Hematopoietic multipotent progenitor cell treated with erythropoietin and hydrocortisone succinate and interleukin-3 and kit ligand, for 17 days (in vitro differentiated cells): ENCODE results near the gene KIF14.
A peak's percentile ranks its signal among the peaks of the same experiment; 100 is the strongest.

Experiments
- DNase-seq: peaks from one replicate; pipeline ENCODE4 v3.0.0-alpha.2; 2015; ENCODE audit warnings: low spot score

The KIF14 gene

DNA sequence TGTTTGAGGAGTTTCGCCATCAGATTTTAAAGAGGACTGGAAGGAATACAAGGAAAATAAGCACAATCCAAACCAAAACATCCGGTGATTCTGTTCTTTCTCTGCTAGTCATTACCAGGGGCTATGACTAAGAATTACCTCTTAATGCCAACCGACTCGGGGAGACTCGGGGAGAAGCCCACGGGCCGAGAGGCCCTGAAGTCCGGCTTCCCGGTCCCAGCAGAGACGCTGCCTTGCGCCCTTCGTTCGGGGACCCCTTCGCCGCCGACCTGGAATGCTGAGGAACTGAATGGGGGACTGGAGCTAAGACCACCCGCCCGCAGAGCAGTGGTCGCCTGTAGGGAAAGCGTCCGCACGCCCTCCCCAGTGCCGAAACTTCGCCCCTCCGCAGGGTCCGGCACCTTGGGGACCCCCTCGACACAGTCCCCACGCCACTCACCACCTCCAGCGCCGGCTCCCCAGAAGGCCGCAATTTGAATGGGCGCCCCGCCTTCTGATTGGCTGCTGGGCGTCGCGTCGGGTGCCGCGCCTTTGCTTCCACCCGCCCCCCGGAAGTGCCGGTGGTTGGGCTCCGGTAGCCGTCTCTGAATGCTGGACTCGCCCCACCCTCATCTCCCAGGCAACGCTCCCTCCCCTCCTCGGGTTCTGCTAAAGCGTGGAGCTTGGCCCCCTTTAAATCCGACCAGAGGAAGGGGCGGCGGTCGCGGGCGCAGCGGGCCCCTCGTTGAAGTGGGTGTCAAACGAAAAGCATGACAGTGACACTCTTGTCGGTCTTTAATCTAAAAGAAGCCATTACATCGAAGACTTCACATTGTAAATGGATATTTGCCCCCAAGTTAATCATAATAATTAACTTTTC is at the start of gene KIF14:
KIF14 (minus strand) TSS at position 479 of the 859 bp plus-strand sequence. CDS start 2,028 bp downstream, outside the sequence.
- peak; percentile 92 for DNase-seq

DNA sequence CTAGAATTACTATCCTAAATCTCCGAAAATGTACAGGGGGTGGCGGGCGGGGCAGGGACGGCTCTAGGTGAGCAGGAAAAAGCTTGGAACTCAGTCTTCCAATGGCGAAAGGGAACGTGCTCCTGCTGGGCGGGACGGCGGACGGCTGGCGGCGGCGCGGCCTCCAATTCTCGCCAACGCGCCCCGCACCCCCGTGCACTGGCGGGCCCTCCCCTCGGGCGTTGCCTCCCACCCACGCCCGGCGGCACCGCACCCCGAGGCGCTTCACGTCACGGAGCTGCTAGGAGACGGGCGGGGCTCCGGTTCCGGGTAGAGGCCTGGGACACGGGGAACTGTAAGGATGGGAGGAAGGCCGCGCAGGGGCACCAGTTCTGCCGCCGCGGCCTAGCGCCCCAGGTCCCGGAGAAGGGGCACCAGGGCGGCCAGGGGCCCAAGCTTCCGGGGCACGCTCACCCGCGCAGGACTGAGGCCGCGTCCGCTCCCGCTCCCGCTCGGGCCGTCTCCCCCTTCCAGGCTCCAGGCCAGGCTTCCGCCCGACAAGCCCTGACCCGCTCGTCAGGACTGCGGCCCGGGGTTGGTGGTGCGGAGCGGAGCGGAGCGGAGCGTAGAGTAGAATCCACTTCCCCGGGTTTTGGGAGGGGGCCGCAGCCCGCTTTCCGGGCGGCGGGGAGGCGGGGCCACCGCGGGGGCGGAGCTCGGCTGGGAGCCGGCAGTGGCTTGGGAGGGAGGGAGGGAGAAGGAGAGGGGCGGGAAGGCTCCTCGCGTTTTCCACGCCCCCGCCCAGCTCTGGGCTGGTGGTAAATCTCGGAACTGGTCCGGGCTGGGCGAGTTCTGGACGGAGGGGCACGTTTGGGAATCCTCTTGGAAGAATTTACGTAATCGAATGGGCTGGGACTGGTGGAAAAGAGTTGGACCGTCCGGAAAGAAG is 49.0 kb upstream of the KIF14 start, which contains the start of gene DDX59:
DDX59 (minus strand) TSS at position 594 of the 928 bp plus-strand sequence. CDS start 3,167 bp downstream, outside the sequence.
- peak; percentile 91 for DNase-seq

GRCh38 chr1:200668514-200669313 is 48.2 kb upstream of the KIF14 start:
- DNase-seq = no peak

DNA sequence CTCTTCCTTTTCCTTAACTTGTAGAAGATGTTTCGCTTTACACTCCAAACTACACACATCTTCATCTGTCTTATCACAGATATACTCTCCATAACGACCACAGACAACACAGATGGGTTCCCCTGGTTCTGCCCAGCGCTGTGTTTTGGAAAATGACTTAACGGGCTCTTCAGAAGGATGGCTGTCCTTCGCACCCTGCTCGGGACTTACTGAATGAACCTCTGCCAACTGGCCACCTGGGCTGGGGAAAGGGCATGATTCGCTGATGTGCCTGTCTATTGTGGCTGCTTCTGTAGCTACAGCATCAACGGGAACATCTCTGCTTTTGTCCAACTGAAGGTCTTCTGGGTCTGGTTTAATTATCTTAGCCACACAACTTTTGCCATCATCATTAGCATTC is 45.8 kb upstream of the KIF14 start:
- DNase-seq = no peak

- no peak for DNase-seq
These were observed 45.3 kb upstream of the KIF14 start for GRCh38 chr1:200665861-200666260.

GRCh38 chr1:200660719-200661118 is 40.2 kb upstream of the KIF14 start:
- DNase-seq = no peak

DNA sequence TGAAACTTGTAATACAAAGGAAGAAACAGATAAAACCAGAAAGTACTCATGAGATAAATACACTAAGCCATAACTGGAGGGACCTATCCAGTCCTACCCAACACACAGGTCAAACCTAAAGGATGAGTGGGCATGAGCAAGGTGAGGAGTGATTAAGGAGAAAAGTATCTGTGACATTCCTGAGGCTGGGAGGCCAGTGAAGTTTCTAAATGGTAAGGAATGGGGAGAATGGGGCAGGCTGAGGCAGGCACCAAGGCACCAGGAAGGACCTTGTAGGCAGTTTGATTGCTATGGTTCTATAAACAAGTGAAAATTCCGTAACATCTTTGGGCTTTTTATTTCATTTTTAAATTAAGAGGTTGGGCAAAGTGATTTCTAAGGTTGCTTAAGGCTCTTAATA is 38.7 kb upstream of the KIF14 start:
- DNase-seq = no peak

DNA sequence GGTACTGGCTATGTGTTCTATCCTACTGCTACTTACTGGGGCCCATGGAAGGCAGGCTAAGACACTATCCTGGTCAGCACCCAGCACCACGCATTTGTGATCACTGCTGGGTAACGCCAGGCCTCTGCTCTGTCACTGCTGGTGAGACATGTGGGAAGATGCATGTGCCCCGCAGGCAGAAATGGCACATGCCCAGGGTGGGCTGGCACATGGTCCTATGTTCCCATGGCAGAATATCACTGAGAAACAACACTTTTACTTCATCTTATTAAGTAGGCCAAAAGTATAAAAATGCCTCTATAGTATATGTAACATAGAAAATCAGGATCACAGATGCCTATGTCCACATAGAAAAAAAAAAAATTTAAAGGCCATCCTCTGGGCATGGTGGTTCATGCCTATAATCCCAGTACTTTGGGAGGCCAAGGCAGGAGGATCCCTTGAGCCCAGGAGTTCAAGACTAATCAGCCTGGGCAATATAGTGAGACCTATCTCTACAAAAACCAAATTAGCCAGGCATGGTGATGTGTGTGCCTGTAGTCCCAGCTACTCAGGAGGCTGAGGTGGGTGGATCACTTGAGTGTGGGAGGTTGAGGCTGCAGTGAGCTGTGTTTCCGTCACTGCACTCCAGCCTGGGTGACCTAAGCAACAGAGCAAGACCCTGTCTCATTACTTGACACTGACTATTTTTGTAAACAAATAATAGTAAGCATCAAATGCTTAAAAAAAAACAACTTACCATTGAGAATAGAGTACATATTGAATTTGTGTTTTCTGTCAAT is 37.7 kb upstream of the KIF14 start:
- no peak for DNase-seq

GRCh38 chr1:200654660-200655059 is 34.1 kb upstream of the KIF14 start:
- no peak for DNase-seq

GRCh38 chr1:200653022-200653462 is 32.5 kb upstream of the KIF14 start:
- DNase-seq = no peak

DNA sequence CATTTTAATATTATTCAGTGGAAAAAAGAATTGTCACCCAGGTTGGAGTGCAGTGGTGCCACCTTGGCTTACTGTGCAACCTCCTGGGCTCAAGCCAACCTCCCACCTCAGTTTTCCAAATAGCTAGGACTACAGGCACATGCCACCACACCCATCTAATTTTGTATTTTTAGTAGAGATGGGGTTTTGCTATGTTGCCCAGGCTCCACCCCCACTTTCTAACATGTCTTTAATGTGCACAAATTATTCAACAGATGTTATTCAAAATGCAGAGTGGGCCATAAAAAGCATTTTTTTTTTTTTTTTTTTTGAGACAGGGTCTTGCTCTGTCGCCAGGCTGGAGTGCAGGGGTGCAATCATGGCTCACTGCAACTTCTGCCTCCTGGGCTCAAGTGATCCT is 31.8 kb upstream of the KIF14 start:
- no peak for DNase-seq

DNA sequence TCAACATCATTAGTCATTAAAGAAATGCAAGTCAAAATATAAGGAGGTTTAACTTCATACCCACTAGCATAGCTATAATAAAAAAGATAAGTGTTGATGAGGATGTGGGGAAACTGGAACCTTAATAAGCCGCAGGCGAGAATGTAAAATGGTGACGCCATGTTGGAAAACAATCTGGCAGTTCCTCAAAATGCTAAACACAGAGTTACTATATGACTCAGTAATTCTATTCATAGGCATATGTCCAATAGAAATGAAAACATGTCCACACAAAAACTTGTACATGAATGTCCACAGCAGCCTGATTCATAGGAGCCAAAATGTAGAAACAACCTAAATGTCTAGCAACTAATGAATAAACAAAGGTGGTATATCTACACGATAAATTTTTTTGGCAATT is 26.0 kb upstream of the KIF14 start:
- DNase-seq = no peak

DNA sequence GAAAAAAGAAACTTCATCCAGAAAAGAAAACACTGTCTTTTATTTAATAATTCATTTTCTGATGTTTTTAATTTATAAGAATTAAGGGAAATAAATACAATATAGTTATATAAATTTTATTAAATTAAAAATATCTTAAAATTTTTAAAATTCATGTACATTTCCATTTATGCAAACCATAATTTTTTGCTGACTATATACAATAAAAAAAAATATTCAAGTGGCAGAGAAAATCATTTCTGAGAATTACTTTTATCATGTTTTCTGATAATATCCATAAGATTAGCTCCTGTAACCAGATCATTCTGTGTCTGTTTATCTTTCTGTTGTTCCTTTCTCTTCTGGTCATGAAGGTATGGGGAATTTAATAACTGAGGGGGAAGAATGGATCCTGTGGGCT is 23.5 kb upstream of the KIF14 start:
- DNase-seq = no peak

GRCh38 chr1:200642481-200642880 is 21.9 kb upstream of the KIF14 start:
- DNase-seq = no peak

- DNase-seq = no peak
These were observed 20.4 kb upstream of the KIF14 start for GRCh38 chr1:200640963-200641401.

- DNase-seq = no peak
These were observed 19.9 kb upstream of the KIF14 start for GRCh38 chr1:200640373-200640962.

DNA sequence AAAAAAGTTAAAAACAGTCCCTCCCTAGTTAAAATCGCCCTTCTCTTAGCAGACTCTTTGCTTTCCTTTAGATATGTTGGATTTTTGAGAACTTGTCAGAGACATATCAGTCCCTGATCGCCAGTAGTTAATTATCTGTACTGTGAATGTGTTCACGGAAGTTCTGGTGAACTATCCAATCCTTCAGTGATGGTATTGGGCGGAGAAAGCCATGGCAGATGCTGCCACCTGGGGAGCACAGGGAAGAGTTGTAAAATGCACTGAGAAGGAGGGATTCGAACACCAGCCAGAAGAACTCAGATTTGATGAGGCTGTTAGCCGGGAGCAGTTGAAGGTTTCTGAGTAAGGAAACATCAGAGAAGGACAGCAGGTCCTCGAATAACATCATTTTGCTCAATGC is 17.5 kb upstream of the KIF14 start:
- DNase-seq = peak; percentile 38

- DNase-seq = no peak
These were observed 16.1 kb upstream of the KIF14 start for GRCh38 chr1:200636681-200637080.

GRCh38 chr1:200634261-200635122 is 13.9 kb upstream of the KIF14 start:
- peak; percentile 54 for DNase-seq

GRCh38 chr1:200631375-200631774 is 10.8 kb upstream of the KIF14 start:
- DNase-seq = no peak
